Keratinocyte (primary cell): ENCODE data around the gene RNF150.

Experiments
- CTCF ChIP-seq, 3 experiments: IDR thresholded peaks in 1 of 3; conservative IDR thresholded peaks in 1 of 3; optimal IDR thresholded peaks in 1 of 3; 2 replicates in 2 of 3; 3 replicates in 1 of 3; pipeline versions ENCODE3 to v1.5.1; 2011; ENCODE audit warnings: low read length in 3 of 3, mild to moderate bottlenecking in 3 of 3, moderate library complexity in 2 of 3, control low read depth in 1 of 3, inconsistent platforms in 1 of 3; ENCODE audit not compliant: insufficient read depth in 2 of 3; ENCODE audit errors: extremely low read depth in 1 of 3
- EZH2 ChIP-seq: IDR thresholded peaks from one replicate; pipeline ENCODE4 v1.6.1; 2012; ENCODE audit warnings: inconsistent platforms, mild to moderate bottlenecking, low read length, moderate library complexity

GRCh38 chr4:140874056-140874455, 259.2 kb downstream of the RNF150 start:
- TF ChIP-seq CTCF (optimal IDR thresholded peaks at IDR 0.05 in 1 of 3, IDR thresholded peaks at IDR 0.05 in 1 of 3, conservative IDR thresholded peaks at IDR 0.05 in 1 of 3; ENCODE audit: extremely low read depth in 1 of 3, insufficient read depth in 2 of 3, low read length in 3 of 3) (no peak), EZH2 (no peak)
